ENCODE results near the gene HSPA12A.

HSPA12A gene

GRCh38 chr10:116691635-116692034 is 50.7 kb downstream of the HSPA12A start:
- peaks cover 39% of the 10 kb centered on the region for H3K4me1 ChIP-seq (ENCODE audit: control insufficient read depth, insufficient read depth, low read length)
- H3K36me3 ChIP-seq (ENCODE audit: control insufficient read depth in 2 of 2, insufficient read depth in 2 of 2, low read length in 2 of 2): peaks cover 0 to 4% of the 10 kb centered on the region in 2 donors
- no peaks in the 10 kb centered on the region for H3K9me3 ChIP-seq (ENCODE audit: control insufficient read depth in 2 of 2, low read length in 2 of 2)
- H3K27me3 ChIP-seq (ENCODE audit: control insufficient read depth in 1 of 2, insufficient read depth in 2 of 2, low read length in 2 of 2): no peaks in the 10 kb centered on the region
- H3K4me3 ChIP-seq (ENCODE audit: low read length in 2 of 2): no peak overlapping the region
- H3K9ac ChIP-seq (ENCODE audit: low read length in 2 of 2): no peak overlapping the region
- H3K27ac ChIP-seq (ENCODE audit: low read length): no peak overlapping the region

- peaks cover 39% of the 10 kb centered on the region for H3K4me1 ChIP-seq (ENCODE audit: control insufficient read depth, insufficient read depth, low read length)
- no peak overlapping the region for H3K4me3 ChIP-seq (ENCODE audit: low read length in 2 of 2)
- peaks cover 0 to 4% of the 10 kb centered on the region in 2 donors for H3K36me3 ChIP-seq (ENCODE audit: control insufficient read depth in 2 of 2, insufficient read depth in 2 of 2, low read length in 2 of 2)
- H3K9me3 ChIP-seq (ENCODE audit: control insufficient read depth in 2 of 2, low read length in 2 of 2): no peaks in the 10 kb centered on the region
- H3K27ac ChIP-seq (ENCODE audit: low read length): no peak overlapping the region
- no peaks in the 10 kb centered on the region for H3K27me3 ChIP-seq (ENCODE audit: control insufficient read depth in 1 of 2, insufficient read depth in 2 of 2, low read length in 2 of 2)
- no peak overlapping the region for H3K9ac ChIP-seq (ENCODE audit: low read length in 2 of 2)
These were observed 51.7 kb downstream of the HSPA12A start for GRCh38 chr10:116690356-116691322.

DNA sequence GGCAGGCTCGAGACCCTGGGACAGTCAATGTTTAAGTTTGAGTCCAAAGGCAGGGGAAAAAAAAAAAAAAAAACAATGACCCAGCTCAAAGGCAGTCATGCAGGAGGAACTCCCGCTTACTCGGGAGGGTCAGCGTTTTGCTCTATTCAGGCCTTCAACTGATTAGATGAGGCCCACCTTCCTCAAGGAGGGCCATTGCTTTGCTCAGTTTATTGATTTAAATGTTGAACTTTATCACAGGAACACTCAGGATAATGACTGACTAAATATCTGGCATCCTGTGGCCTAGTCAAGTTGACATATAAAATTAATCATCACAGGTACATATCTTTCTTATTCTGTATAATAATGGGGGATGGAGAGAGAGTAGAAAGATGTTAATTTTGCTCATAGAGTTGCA is 52.6 kb downstream of the HSPA12A start:
- H3K27me3 ChIP-seq (ENCODE audit: control insufficient read depth in 1 of 2, insufficient read depth in 2 of 2, low read length in 2 of 2): no peaks in the 10 kb centered on the region
- no peak overlapping the region for H3K9ac ChIP-seq (ENCODE audit: low read length in 2 of 2)
- H3K9me3 ChIP-seq (ENCODE audit: control insufficient read depth in 2 of 2, low read length in 2 of 2): no peaks in the 10 kb centered on the region
- H3K36me3 ChIP-seq (ENCODE audit: control insufficient read depth in 2 of 2, insufficient read depth in 2 of 2, low read length in 2 of 2): peaks cover 0 to 4% of the 10 kb centered on the region in 2 donors
- no peak overlapping the region for H3K27ac ChIP-seq (ENCODE audit: low read length)
- peaks cover 36% of the 10 kb centered on the region for H3K4me1 ChIP-seq (ENCODE audit: control insufficient read depth, insufficient read depth, low read length)
- no peak overlapping the region for H3K4me3 ChIP-seq (ENCODE audit: low read length in 2 of 2)

DNA sequence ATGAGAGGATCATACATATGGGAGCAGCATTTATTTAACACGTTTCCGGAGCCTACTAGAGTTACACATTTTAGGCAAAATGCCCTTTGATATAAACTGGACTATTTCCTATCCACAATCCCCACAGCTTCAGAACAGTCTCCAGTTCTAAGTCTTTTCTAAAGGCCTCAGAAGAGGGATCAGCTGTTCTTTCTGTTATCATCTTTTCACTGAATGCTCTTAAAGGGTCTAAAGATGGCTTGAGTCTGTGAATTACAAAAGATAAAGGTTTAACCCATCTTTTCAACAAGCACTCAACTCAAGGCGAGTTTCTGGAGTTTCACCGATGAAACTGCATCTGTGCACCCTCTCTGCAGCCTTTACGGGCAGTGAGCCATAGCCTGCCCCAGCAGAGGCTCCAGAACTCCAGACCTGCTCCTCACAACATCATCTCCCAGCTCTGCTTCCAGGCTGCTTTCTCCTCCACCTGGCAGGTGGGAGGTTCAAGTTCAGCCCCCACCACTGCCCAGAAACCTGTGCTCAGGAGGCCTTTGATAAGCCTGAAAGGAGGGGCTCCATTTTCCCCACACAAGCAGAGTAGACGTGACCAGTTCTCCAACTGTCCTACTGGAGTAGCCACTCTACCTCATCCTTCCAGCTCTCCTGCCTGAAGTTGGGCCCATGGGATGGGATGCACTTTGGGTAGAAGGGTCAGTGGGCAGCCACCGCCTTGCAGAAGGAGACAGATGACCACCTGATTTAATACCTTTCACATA is 53.4 kb downstream of the HSPA12A start:
- no peaks in the 10 kb centered on the region for H3K9me3 ChIP-seq (ENCODE audit: control insufficient read depth in 2 of 2, low read length in 2 of 2)
- peak overlapping the region in 1 of 2 donors; percentile 35 for H3K4me3 ChIP-seq (ENCODE audit: low read length in 2 of 2)
- H3K36me3 ChIP-seq (ENCODE audit: control insufficient read depth in 2 of 2, insufficient read depth in 2 of 2, low read length in 2 of 2): peaks cover 0 to 4% of the 10 kb centered on the region in 2 donors
- H3K4me1 ChIP-seq (ENCODE audit: control insufficient read depth, insufficient read depth, low read length): peaks cover 35% of the 10 kb centered on the region
- no peaks in the 10 kb centered on the region for H3K27me3 ChIP-seq (ENCODE audit: control insufficient read depth in 1 of 2, insufficient read depth in 2 of 2, low read length in 2 of 2)
- H3K9ac ChIP-seq (ENCODE audit: low read length in 2 of 2): no peak overlapping the region
- H3K27ac ChIP-seq (ENCODE audit: low read length): peak overlapping the region; percentile 18

DNA sequence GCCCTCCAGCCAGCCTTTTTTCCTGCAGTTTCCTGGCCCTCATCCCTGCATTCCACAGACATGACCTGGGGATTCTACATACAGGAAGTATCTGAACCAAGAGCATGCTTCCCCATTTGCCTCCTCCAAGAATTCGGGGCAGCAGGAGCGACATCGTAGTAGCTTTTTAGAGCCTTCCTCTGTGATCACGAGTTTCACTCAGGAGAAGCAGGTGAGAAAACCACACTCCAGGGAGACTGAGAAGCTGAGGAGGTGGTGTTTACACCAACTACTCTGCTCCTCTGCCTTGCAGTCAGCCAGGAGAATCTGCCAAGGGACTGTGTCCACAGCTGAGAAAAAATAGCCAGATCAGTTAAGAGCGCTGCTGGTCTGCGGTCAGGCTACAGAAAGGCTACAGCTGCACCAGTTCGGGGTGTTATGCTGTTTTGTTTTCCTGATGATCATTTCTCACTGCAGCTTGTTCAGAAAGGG is 54.1 kb downstream of the HSPA12A start:
- Histone ChIP-seq H3K27ac (ENCODE audit: low read length) (peak overlapping the region; percentile 18), H3K27me3 (ENCODE audit: control insufficient read depth in 1 of 2, insufficient read depth in 2 of 2, low read length in 2 of 2) (no peaks in the 10 kb centered on the region), H3K4me3 (ENCODE audit: low read length in 2 of 2) (peak overlapping the region in 1 of 2 donors; percentile 35), H3K36me3 (ENCODE audit: control insufficient read depth in 2 of 2, insufficient read depth in 2 of 2, low read length in 2 of 2) (peaks cover 0 to 4% of the 10 kb centered on the region in 2 donors), H3K4me1 (ENCODE audit: control insufficient read depth, insufficient read depth, low read length) (peaks cover 35% of the 10 kb centered on the region), H3K9me3 (ENCODE audit: control insufficient read depth in 2 of 2, low read length in 2 of 2) (no peaks in the 10 kb centered on the region), H3K9ac (ENCODE audit: low read length in 2 of 2) (no peak overlapping the region)

- H3K4me1 ChIP-seq (ENCODE audit: control insufficient read depth, insufficient read depth, low read length): peaks cover 35% of the 10 kb centered on the region
- H3K4me3 ChIP-seq (ENCODE audit: low read length in 2 of 2): no peak overlapping the region
- no peaks in the 10 kb centered on the region for H3K9me3 ChIP-seq (ENCODE audit: control insufficient read depth in 2 of 2, low read length in 2 of 2)
- H3K9ac ChIP-seq (ENCODE audit: low read length in 2 of 2): no peak overlapping the region
- no peaks in the 10 kb centered on the region for H3K27me3 ChIP-seq (ENCODE audit: control insufficient read depth in 1 of 2, insufficient read depth in 2 of 2, low read length in 2 of 2)
- H3K27ac ChIP-seq (ENCODE audit: low read length): no peak overlapping the region
- peaks cover 0 to 2% of the 10 kb centered on the region in 2 donors for H3K36me3 ChIP-seq (ENCODE audit: control insufficient read depth in 2 of 2, insufficient read depth in 2 of 2, low read length in 2 of 2)
These were observed 54.7 kb downstream of the HSPA12A start for GRCh38 chr10:116687633-116688032.

DNA sequence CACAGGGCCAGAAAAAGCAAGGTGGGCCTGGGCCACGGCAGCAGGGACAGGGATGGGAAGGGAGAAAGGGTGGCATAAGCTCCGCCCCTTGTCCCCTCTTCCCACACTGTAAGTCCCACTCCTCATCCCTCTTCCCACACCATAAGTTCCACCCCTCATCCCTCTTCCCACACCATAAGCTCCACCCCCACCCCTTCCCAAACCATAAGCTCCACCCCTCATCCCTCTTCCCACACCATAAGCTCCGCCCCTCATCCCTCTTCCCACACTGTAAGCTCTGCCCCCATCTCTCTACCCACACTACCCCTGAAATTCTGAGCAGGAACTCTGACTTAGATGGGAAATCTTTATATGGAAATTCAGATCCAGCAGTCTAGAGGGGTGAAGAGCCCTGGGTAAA is 55.7 kb downstream of the HSPA12A start:
- Histone ChIP-seq H3K27me3 (ENCODE audit: control insufficient read depth in 1 of 2, insufficient read depth in 2 of 2, low read length in 2 of 2) (no peaks in the 10 kb centered on the region), H3K27ac (ENCODE audit: low read length) (no peak overlapping the region), H3K36me3 (ENCODE audit: control insufficient read depth in 2 of 2, insufficient read depth in 2 of 2, low read length in 2 of 2) (peaks cover 0 to 1% of the 10 kb centered on the region in 2 donors), H3K4me1 (ENCODE audit: control insufficient read depth, insufficient read depth, low read length) (peaks cover 34% of the 10 kb centered on the region), H3K9ac (ENCODE audit: low read length in 2 of 2) (no peak overlapping the region), H3K9me3 (ENCODE audit: control insufficient read depth in 2 of 2, low read length in 2 of 2) (no peaks in the 10 kb centered on the region), H3K4me3 (ENCODE audit: low read length in 2 of 2) (no peak overlapping the region)

DNA sequence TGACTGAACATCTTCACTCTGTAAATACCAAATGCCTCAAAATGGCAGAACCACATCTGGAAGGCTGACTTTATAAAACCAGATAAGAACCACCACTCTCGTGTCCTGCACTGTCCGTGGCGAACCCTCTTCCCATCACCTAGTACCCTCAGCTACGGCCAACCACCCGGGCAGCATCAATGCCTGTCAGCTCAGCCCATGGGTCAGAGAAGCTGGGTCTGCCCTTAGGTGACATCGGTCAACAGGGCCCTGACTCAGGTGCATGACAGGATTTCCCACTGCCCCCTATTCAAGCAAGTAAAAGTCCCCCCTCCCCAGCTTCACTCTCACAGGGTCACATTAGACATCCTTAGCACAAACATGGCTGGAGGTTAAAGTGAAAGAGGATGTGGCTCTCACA is 56.6 kb downstream of the HSPA12A start:
- H3K36me3 ChIP-seq (ENCODE audit: control insufficient read depth in 2 of 2, insufficient read depth in 2 of 2, low read length in 2 of 2): peaks cover 0 to 5% of the 10 kb centered on the region in 2 donors
- no peak overlapping the region for H3K9ac ChIP-seq (ENCODE audit: low read length in 2 of 2)
- H3K27me3 ChIP-seq (ENCODE audit: control insufficient read depth in 1 of 2, insufficient read depth in 2 of 2, low read length in 2 of 2): no peaks in the 10 kb centered on the region
- no peaks in the 10 kb centered on the region for H3K9me3 ChIP-seq (ENCODE audit: control insufficient read depth in 2 of 2, low read length in 2 of 2)
- H3K4me1 ChIP-seq (ENCODE audit: control insufficient read depth, insufficient read depth, low read length): peaks cover 26% of the 10 kb centered on the region
- H3K4me3 ChIP-seq (ENCODE audit: low read length in 2 of 2): no peak overlapping the region
- no peak overlapping the region for H3K27ac ChIP-seq (ENCODE audit: low read length)

GRCh38 chr10:116684781-116685180 is 57.6 kb downstream of the HSPA12A start:
- no peaks in the 10 kb centered on the region for H3K27me3 ChIP-seq (ENCODE audit: control insufficient read depth in 1 of 2, insufficient read depth in 2 of 2, low read length in 2 of 2)
- no peak overlapping the region for H3K9ac ChIP-seq (ENCODE audit: low read length in 2 of 2)
- no peak overlapping the region for H3K4me3 ChIP-seq (ENCODE audit: low read length in 2 of 2)
- H3K9me3 ChIP-seq (ENCODE audit: control insufficient read depth in 2 of 2, low read length in 2 of 2): no peaks in the 10 kb centered on the region
- H3K27ac ChIP-seq (ENCODE audit: low read length): no peak overlapping the region
- H3K36me3 ChIP-seq (ENCODE audit: control insufficient read depth in 2 of 2, insufficient read depth in 2 of 2, low read length in 2 of 2): peaks cover 0 to 5% of the 10 kb centered on the region in 2 donors
- peaks cover 17% of the 10 kb centered on the region for H3K4me1 ChIP-seq (ENCODE audit: control insufficient read depth, insufficient read depth, low read length)

- peaks cover 12% of the 10 kb centered on the region for H3K4me1 ChIP-seq (ENCODE audit: control insufficient read depth, insufficient read depth, low read length)
- no peak overlapping the region for H3K9ac ChIP-seq (ENCODE audit: low read length in 2 of 2)
- peaks cover 0 to 9% of the 10 kb centered on the region in 2 donors for H3K36me3 ChIP-seq (ENCODE audit: control insufficient read depth in 2 of 2, insufficient read depth in 2 of 2, low read length in 2 of 2)
- no peak overlapping the region for H3K27ac ChIP-seq (ENCODE audit: low read length)
- no peaks in the 10 kb centered on the region for H3K9me3 ChIP-seq (ENCODE audit: control insufficient read depth in 2 of 2, low read length in 2 of 2)
- H3K4me3 ChIP-seq (ENCODE audit: low read length in 2 of 2): no peak overlapping the region
- no peaks in the 10 kb centered on the region for H3K27me3 ChIP-seq (ENCODE audit: control insufficient read depth in 1 of 2, insufficient read depth in 2 of 2, low read length in 2 of 2)
These were observed 58.5 kb downstream of the HSPA12A start for GRCh38 chr10:116683821-116684220.

Measured in stomach smooth muscle (tissue), 2 donors.